A673 (cell line): ENCODE measurements around the gene PRPSAP2.

Experiments
- CTCF ChIP-seq: fragments of 300-800, 200-600 bp; sonication (generic); conservative IDR thresholded peaks from 2 replicates; pipeline ENCODE4 v1.5.1; 2017; ENCODE audit warnings: low read depth, mild to moderate bottlenecking, antibody characterized with exemption, low read length, moderate library complexity, mixed read lengths
- EZH2 ChIP-seq: fragments of 200-600 bp; sonication (generic); IDR thresholded peaks from 2 replicates; pipeline ENCODE4 v1.6.1; 2017; ENCODE audit warnings: borderline replicate concordance, low read depth, mild to moderate bottlenecking, mixed read lengths, antibody characterized with exemption, low read length; ENCODE audit not compliant: poor library complexity, severe bottlenecking

DNA sequence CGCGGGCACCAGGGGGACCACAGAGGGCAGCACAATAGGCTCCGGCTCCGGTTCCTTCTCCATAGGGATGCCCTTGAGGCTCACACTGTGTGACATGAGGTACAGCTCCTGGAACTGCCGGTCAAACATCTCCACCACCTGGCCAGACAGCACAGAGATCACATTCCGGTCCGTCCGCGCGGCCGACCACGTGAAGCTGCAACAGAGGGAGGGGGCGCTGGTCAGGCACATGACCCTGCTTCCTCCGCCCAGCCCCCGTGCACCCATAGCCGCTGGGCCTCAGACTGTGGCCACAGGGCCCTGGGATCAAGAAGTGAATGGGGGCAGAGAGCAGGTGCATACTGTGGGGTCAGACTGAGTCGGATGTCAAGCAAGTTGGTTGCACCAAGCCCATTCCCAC is 120.7 kb downstream of the PRPSAP2 start:
- TF ChIP-seq CTCF = no peak
- no peak for TF ChIP-seq EZH2
